ENCODE results near the gene TBX19. TPM values are rescaled to one million over a fixed set of nuclear protein-coding genes. Genes with fewer than 3 reads are reported as not detected.

Gene TBX19
- total RNA-seq, 4 donors from 2014 or later: 1.4 to 8.5 (median 4.8) TPM

DNA sequence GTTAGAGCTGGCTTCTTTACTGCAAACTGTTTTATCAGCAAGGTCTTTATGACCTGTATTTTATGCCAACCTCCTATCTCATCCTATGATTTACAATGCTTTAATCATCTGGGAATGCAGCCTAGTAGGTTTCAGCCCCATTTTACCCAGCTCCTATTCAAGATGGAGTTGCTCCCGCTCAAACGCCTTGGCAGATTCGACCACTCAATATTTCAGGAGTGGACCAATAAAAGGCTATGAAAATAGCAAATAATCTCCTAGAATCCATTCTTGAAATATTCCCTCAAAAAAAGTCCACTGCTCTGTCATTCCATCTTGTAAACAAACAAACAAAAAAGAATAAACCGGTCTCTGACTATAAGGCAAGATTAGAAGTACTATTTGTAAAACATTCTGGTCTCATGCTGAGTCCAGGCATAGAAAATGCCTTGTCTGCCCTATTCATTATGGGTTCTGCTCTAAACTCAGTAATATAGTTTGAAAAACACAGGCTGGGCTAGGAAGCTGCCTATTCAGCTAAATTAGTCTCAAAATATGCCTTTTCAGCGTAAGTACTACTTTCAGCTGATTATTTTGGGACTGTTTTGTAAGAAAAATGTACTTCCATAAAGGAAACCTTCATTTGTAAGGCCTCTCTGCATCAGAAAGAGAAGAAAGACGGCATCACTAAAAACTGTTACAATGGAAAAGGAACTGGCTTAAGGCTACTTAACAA is 53.0 kb downstream of the TBX19 start:
- Histone ChIP-seq H3K27ac (peak overlapping the region; percentile 55 to 65), H3K4me1 (no peaks in the 10 kb centered on the region), H3K27me3 (no peaks in the 10 kb centered on the region), H3K4me3 (no peak overlapping the region), H3K36me3 (no peaks in the 10 kb centered on the region), H3K9me3 (no peaks in the 10 kb centered on the region)
- TF ChIP-seq POLR2A (IDR thresholded peaks at IDR 0.05): no peak
- TF ChIP-seq, protein P1, sequence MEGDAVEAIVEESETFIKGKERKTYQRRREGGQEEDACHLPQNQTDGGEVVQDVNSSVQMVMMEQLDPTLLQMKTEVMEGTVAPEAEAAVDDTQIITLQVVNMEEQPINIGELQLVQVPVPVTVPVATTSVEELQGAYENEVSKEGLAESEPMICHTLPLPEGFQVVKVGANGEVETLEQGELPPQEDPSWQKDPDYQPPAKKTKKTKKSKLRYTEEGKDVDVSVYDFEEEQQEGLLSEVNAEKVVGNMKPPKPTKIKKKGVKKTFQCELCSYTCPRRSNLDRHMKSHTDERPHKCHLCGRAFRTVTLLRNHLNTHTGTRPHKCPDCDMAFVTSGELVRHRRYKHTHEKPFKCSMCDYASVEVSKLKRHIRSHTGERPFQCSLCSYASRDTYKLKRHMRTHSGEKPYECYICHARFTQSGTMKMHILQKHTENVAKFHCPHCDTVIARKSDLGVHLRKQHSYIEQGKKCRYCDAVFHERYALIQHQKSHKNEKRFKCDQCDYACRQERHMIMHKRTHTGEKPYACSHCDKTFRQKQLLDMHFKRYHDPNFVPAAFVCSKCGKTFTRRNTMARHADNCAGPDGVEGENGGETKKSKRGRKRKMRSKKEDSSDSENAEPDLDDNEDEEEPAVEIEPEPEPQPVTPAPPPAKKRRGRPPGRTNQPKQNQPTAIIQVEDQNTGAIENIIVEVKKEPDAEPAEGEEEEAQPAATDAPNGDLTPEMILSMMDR (IDR thresholded peaks at IDR 0.05): no peak
- no peak for DNase-seq
- intact Hi-C loops (cut with DNase I; ENCODE audit: low total_unique reads): no loop called here

DNA sequence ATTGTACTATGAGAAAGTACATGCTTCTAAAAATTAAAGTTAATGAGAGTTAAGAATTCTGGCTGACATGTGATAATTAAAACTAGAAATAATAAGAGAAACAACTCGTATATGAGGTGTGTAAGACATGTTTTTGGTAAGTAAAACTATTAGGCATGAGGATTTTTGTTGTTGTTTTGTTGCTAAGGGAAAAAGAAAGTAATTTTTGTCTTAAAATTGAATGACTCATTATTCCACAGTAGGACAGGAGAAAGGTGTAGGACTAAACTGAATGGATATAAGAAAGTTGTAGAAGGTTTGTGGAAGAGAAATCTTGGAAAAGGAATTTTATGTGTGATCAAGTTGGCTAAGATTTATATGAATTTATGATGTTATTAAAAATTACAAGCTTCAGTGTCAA is 54.8 kb downstream of the TBX19 start:
- Histone ChIP-seq H3K27me3 (no peaks in the 10 kb centered on the region), H3K4me3 (no peak overlapping the region), H3K4me1 (no peaks in the 10 kb centered on the region), H3K27ac (peak overlapping the region; percentile 55 to 65), H3K36me3 (no peaks in the 10 kb centered on the region), H3K9me3 (no peaks in the 10 kb centered on the region)
- intact Hi-C loops (cut with DNase I; ENCODE audit: low total_unique reads): no loop called here
- no peak for TF ChIP-seq POLR2A (IDR thresholded peaks at IDR 0.05)
- TF ChIP-seq, protein P1 (IDR thresholded peaks at IDR 0.05): no peak
- no peak for DNase-seq

DNA sequence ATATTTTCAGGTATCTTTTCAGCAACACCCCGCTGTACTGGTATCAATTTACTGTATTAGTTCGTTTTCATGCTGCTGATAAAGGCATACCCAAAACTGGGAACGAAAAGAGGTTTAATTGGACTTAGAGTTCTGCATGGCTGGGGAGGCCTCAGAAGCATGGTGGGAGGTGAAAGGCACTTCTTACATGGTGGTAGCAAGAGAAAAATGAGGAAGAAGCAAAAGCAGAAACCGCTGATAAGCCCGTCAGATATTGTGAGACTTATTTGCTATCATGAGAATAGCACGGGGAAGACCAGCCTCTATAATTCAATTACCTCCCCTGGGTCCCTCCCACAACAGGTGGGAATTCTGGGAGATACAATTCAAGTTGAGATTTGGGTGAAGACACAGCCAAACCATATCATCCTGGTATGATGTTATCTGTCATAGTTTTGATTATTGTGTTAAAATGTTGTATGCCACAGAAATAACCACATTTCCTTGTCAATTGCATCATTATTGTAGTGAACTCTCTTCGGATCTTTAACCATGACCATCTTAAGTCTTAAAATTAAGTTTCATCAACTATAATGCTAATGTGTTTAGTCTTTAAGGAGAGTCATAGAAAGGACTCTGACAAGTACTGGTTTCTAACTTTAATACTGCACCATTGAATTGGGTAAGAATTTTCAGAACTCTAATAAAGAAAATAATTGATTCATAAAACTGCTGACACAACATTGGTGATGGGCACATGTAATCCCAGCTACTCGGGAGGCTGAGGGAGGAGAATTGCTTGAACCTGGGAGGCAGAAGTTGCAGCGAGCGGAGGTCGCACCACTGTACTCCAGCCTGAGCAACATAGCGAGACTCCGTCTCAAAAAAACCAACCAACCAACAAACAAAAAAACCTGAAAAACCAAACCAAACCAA is 58.2 kb downstream of the TBX19 start:
- Histone ChIP-seq H3K36me3 (no peaks in the 10 kb centered on the region), H3K4me3 (no peak overlapping the region), H3K9me3 (no peaks in the 10 kb centered on the region), H3K27me3 (no peaks in the 10 kb centered on the region), H3K27ac (no peak overlapping the region), H3K4me1 (peaks cover 0 to 4% of the 10 kb centered on the region in 2 donors)
- intact Hi-C loops (cut with DNase I; ENCODE audit: low total_unique reads): no loop called here
- TF ChIP-seq, protein P1 (IDR thresholded peaks at IDR 0.05): no peak
- no peak for TF ChIP-seq POLR2A (IDR thresholded peaks at IDR 0.05)
- no peak for DNase-seq

DNA sequence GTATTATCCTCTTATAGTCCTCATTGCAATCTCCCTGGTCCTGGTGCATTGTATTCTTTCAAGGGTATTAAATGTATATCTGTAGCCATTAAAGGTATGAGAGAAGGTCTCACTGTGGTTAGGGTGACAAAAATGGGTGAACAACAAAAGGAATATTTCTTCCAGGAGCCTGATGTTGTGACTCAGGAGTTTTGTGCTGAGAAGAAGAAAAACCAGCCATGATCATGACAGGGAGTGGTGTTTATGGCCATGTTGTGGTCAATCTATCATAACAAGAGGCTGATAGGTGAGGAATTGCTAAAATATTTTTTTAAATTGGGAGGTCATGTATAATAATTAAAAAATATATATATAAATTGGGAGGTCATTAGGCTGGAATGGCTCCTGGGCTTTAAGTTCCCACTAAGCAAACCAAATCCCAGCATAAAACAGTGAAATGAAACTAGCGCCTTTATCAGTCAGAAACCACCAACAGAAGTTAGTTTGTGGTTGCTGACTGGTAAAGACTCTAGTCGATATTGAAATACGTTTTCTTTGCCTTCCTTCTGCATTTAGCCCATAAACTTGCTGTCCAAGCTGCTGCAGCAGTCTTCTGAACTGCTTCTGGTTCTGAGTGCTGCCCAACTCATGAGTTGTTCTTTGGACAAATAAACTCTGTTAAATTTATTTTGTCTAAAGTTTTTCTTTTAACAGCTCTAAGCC is 60.3 kb downstream of the TBX19 start:
- no peaks in the 10 kb centered on the region for H3K27me3 ChIP-seq
- peaks cover 0 to 4% of the 10 kb centered on the region in 2 donors for H3K4me1 ChIP-seq
- intact Hi-C loops (cut with DNase I; ENCODE audit: low total_unique reads): no loop called here
- H3K4me3 ChIP-seq: no peak overlapping the region
- no peaks in the 10 kb centered on the region for H3K36me3 ChIP-seq
- H3K27ac ChIP-seq: peak overlapping the region in 1 of 2 donors; percentile 26
- TF ChIP-seq POLR2A (IDR thresholded peaks at IDR 0.05): no peak
- TF ChIP-seq, protein P1 (IDR thresholded peaks at IDR 0.05): no peak
- no peaks in the 10 kb centered on the region for H3K9me3 ChIP-seq
- DNase-seq: no peak
